ENCODE measurements around the gene TMEM108.

- no peak for TF ChIP-seq CTCF (IDR thresholded peaks at IDR 0.05; ENCODE audit: low read depth, low read length)
- TF ChIP-seq MYC (IDR thresholded peaks at IDR 0.05; ENCODE audit: low read depth, low read length) = no peak
- TF ChIP-seq, protein P1, sequence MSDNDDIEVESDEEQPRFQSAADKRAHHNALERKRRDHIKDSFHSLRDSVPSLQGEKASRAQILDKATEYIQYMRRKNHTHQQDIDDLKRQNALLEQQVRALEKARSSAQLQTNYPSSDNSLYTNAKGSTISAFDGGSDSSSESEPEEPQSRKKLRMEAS (IDR thresholded peaks at IDR 0.05; ENCODE audit: low read depth, low read length) = no peak
Observed at GRCh38 chr3:133329626-133330025, 291.4 kb downstream of the TMEM108 start.

Data from NB4 (cell line).